ENCODE results near the gene COL6A2. TPM values are rescaled to one million over a fixed set of nuclear protein-coding genes. Genes with fewer than 3 reads are reported as not detected.
"Not testable (repeated sequence)": the region's sequence is repeated elsewhere in the genome, so short reads cannot be mapped to it uniquely, and the experiment has no call there.

The COL6A2 gene
- total RNA-seq, 1 donor from 2014 or later = 227 TPM

DNA sequence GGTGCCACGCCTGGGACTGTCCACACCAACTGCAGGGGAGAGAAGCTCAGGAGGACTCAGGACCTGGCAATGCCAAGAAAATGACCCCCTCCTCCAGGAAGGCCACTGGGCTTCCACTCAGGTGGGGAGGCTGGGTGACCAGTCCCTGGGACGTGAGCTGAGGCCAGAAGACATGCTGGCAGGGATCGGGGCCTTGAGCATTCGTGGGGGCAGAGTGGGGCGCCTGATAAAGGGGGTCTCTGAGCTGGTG lies 15.3 kb upstream of the COL6A2 start:
- no peak for ATAC-seq
- TF ChIP-seq, protein P1, sequence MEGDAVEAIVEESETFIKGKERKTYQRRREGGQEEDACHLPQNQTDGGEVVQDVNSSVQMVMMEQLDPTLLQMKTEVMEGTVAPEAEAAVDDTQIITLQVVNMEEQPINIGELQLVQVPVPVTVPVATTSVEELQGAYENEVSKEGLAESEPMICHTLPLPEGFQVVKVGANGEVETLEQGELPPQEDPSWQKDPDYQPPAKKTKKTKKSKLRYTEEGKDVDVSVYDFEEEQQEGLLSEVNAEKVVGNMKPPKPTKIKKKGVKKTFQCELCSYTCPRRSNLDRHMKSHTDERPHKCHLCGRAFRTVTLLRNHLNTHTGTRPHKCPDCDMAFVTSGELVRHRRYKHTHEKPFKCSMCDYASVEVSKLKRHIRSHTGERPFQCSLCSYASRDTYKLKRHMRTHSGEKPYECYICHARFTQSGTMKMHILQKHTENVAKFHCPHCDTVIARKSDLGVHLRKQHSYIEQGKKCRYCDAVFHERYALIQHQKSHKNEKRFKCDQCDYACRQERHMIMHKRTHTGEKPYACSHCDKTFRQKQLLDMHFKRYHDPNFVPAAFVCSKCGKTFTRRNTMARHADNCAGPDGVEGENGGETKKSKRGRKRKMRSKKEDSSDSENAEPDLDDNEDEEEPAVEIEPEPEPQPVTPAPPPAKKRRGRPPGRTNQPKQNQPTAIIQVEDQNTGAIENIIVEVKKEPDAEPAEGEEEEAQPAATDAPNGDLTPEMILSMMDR (IDR thresholded peaks at IDR 0.05) = no peak
- no peaks in the 10 kb centered on the region for H3K9me3 ChIP-seq
- H3K36me3 ChIP-seq = no peaks in the 10 kb centered on the region
- no peak overlapping the region for H3K4me3 ChIP-seq
- DNase-seq = no peak
- no peak overlapping the region for H3K27ac ChIP-seq
- intact Hi-C loops (cut with DNase I) = no loop called here
- H3K4me1 ChIP-seq = no peaks in the 10 kb centered on the region
- H3K27me3 ChIP-seq (ENCODE audit: low read depth) = peaks cover 15% of the 10 kb centered on the region

DNA sequence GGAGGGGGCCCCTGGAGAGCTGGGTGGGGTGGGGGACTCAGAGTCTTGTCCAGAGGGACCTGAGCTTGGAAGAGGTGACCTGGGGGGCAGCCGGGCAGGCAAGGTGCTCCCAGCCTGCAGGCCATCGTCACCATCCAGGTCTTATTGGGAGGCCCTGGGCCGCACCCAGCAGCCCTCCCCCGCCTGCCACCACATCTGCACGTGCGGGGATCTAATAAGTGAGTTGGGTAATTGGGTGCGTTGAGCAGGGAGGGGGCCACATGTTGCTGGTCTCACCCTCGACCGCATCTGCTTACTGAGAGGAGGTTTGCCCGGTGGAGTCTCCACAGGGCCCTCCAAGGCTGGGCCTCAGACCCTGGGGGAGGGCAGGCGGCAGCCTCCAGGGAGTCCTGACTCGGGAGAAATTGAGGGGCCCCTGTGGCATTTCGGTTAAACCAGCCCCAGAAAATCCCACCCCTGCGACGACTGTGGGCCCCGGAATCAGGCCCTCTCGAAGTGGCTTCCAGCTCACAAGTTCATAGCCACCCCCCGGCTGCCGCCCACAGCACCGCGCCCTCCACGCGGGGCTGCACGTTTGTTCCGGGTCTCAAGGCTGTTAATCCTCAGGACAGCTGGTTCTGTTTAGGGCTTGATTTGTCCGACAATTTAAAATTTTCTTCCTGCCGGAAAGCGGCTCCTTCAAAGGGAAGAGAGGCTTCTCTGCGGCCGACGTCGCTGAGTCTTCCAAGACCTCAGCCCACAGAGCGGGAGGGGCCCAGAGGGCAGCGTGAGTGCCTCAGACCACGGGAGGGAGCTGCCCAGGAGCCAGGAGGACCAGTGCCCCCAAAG lies 14.7 kb upstream of the COL6A2 start:
- DNase-seq (no peak), ATAC-seq (no peak)
- H3K4me1 ChIP-seq = no peaks in the 10 kb centered on the region
- no peak overlapping the region for H3K4me3 ChIP-seq
- H3K27ac ChIP-seq = no peak overlapping the region
- H3K9me3 ChIP-seq = no peaks in the 10 kb centered on the region
- H3K27me3 ChIP-seq (ENCODE audit: low read depth) = peaks cover 15% of the 10 kb centered on the region
- intact Hi-C loops (cut with DNase I) = no loop called here
- TF ChIP-seq, protein P1 (IDR thresholded peaks at IDR 0.05) = no peak
- H3K36me3 ChIP-seq = no peaks in the 10 kb centered on the region

DNA sequence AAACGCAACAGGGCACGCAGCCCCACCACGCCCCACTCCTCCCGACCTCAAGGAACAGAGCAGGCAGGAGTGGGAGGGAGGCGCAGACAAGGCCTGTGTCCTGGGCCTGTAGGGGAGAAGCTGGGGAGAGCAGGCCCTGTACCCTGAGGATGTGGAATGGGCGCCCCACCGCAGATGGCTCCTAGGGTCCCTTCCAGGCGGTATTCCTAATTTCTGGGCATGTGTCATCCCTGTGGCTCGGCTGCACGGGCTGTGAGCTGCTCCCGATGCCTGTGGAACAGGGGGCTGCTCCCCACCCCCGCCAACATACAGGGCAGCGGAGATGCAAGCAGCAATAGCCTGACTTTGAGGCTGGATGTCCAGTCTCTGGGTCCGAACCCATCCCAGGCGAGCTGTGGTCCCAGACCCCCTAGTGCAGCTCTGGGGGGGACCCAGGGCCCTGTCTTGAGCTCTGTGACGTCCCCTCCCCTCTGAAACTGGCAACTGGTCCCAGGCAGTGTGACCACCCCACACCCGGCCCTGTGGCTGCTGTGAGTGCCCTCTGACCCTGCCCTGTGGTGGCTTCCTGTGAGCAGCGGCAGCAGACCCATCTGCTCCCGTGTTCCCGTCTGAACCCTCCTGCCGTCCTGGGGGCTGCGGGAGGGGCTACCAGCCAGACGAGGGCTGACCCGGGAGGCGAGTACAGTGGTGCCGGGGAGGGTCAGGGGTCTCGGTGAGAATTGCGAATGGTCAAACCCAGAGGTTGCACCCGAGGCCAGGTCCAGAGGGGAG lies 13.9 kb upstream of the COL6A2 start:
- H3K9me3 ChIP-seq = no peaks in the 10 kb centered on the region
- intact Hi-C loops (cut with DNase I) = no loop called here
- H3K27ac ChIP-seq = no peak overlapping the region
- ATAC-seq (no peak), DNase-seq (no peak)
- H3K4me1 ChIP-seq = no peaks in the 10 kb centered on the region
- H3K4me3 ChIP-seq = no peak overlapping the region
- TF ChIP-seq, protein P1 (IDR thresholded peaks at IDR 0.05) = no peak
- H3K27me3 ChIP-seq (ENCODE audit: low read depth) = peaks cover 15% of the 10 kb centered on the region
- H3K36me3 ChIP-seq = no peaks in the 10 kb centered on the region

DNA sequence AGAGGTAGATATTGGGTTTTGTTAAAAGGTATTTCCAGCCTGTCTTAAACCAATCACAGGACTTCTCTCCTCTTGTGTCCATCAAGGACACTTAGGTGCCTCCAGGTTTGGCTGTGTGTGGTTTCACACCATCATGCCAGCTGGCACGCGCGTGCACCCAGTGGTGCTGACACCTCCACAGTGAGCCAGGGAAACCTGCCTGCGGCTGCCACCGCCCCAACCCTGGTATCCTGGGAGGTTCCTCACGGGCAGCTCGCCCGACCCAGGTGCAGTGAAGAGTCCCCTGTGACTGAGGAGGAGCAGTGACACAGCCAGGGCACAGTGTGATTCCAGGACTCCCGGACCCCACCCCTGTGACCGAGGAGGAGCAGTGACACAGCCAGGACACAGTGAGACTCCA lies 13.2 kb upstream of the COL6A2 start:
- TF ChIP-seq, protein P1 (IDR thresholded peaks at IDR 0.05) = no peak
- intact Hi-C loops (cut with DNase I) = no loop called here
- H3K9me3 ChIP-seq = no peaks in the 10 kb centered on the region
- no peak overlapping the region for H3K27ac ChIP-seq
- no peaks in the 10 kb centered on the region for H3K36me3 ChIP-seq
- H3K4me1 ChIP-seq = no peaks in the 10 kb centered on the region
- no peak for ATAC-seq
- DNase-seq = no peak
- peaks cover 15% of the 10 kb centered on the region for H3K27me3 ChIP-seq (ENCODE audit: low read depth)
- H3K4me3 ChIP-seq = no peak overlapping the region

DNA sequence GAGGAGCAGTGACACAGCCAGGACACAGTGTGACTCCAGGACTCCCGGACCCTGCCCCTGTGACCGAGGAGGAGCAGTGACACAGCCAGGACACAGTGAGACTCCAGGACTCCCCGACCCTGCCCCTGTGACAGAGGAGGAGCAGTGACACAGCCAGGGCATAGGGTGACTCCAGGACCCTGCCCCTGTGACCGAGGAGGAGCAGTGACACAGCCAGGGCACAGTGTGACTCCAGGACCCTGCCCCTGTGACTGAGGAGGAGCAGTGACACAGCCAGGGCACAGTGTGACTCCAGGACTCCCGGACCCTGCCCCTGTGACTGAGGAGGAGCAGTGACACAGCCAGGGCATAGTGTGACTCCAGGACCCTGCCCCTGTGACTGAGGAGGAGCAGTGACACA lies 12.7 kb upstream of the COL6A2 start:
- H3K27ac ChIP-seq; DNase-seq; H3K36me3 ChIP-seq; intact Hi-C loops (cut with DNase I); H3K9me3 ChIP-seq; H3K4me1 ChIP-seq; H3K4me3 ChIP-seq; ATAC-seq: not testable (repeated sequence)
- H3K27me3 ChIP-seq (ENCODE audit: low read depth) = peaks cover 15% of the 10 kb centered on the region

DNA sequence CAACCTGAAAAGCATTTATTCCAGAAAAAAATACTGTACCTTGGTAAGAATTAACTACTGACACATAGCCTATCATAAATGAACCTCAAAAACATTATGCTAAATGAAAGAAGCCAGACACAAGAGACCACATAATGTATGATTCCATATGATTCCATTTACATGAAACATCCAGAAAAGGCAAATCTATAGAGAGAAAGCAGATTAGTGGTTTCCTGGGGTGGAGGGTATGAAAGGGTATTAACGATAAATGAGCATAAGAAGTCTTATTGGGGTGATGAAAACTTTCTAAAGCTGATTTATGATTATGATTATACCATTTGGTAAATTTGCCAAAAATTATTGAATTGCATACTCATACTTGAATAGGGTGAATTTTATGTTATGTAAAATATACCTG lies 10.3 kb upstream of the COL6A2 start:
- Histone ChIP-seq H3K9me3 (no peaks in the 10 kb centered on the region), H3K4me1 (no peaks in the 10 kb centered on the region), H3K27ac (no peak overlapping the region), H3K36me3 (no peaks in the 10 kb centered on the region), H3K27me3 (ENCODE audit: low read depth) (peaks cover 15% of the 10 kb centered on the region), H3K4me3 (no peak overlapping the region)
- no peak for ATAC-seq
- DNase-seq = no peak
- intact Hi-C loops (cut with DNase I) = no loop called here
- TF ChIP-seq, protein P1 (IDR thresholded peaks at IDR 0.05) = no peak
